ENCODE results near the gene MRGPRE. TPM values are rescaled to one million over a fixed set of nuclear protein-coding genes. Genes with fewer than 3 reads are reported as not detected.
A peak's percentile ranks its signal among the peaks of the same experiment; 100 is the strongest.

The MRGPRE gene
- total RNA-seq, 1 donor from 2014 or later = not detected

GRCh38 chr11:3230636-3231549 is 1.3 kb downstream of the MRGPRE start:
- DNase-seq (no peak), ATAC-seq (no peak)
- TF ChIP-seq CTCF (IDR thresholded peaks at IDR 0.05) = no peak
- H3K4me3 ChIP-seq = no peak overlapping the region
- no peaks in the 10 kb centered on the region for H3K9me3 ChIP-seq
- intact Hi-C loops (cut with DNase I) = no loop called here
- no peak overlapping the region for H3K27ac ChIP-seq
- no peaks in the 10 kb centered on the region for H3K4me1 ChIP-seq
- peaks cover 23% of the 10 kb centered on the region for H3K27me3 ChIP-seq
- H3K36me3 ChIP-seq = no peaks in the 10 kb centered on the region

- ATAC-seq (no peak), DNase-seq (no peak)
- H3K4me3 ChIP-seq = no peak overlapping the region
- no peak overlapping the region for H3K27ac ChIP-seq
- H3K4me1 ChIP-seq = no peaks in the 10 kb centered on the region
- no peak for TF ChIP-seq CTCF (IDR thresholded peaks at IDR 0.05)
- H3K9me3 ChIP-seq = no peaks in the 10 kb centered on the region
- intact Hi-C loops (cut with DNase I) = no loop called here
- H3K27me3 ChIP-seq = peaks cover 23% of the 10 kb centered on the region
- no peaks in the 10 kb centered on the region for H3K36me3 ChIP-seq
These were observed 2.3 kb downstream of the MRGPRE start for GRCh38 chr11:3229673-3230630.

GRCh38 chr11:3228445-3228829 is 3.8 kb downstream of the MRGPRE start:
- no peak for TF ChIP-seq CTCF (IDR thresholded peaks at IDR 0.05)
- DNase-seq (no peak), ATAC-seq (no peak)
- peaks cover 36% of the 10 kb centered on the region for H3K27me3 ChIP-seq
- no peaks in the 10 kb centered on the region for H3K9me3 ChIP-seq
- H3K36me3 ChIP-seq = no peaks in the 10 kb centered on the region
- no peaks in the 10 kb centered on the region for H3K4me1 ChIP-seq
- no peak overlapping the region for H3K4me3 ChIP-seq
- intact Hi-C loops (cut with DNase I) = no loop called here
- H3K27ac ChIP-seq = no peak overlapping the region

- no peak for ATAC-seq
- intact Hi-C loops (cut with DNase I) = no loop called here
- H3K36me3 ChIP-seq = no peaks in the 10 kb centered on the region
- H3K4me3 ChIP-seq = no peak overlapping the region
- peak; percentile 63 for DNase-seq
- no peak for TF ChIP-seq CTCF (IDR thresholded peaks at IDR 0.05)
- H3K27me3 ChIP-seq = peaks cover 42% of the 10 kb centered on the region
- no peaks in the 10 kb centered on the region for H3K9me3 ChIP-seq
- no peaks in the 10 kb centered on the region for H3K4me1 ChIP-seq
- H3K27ac ChIP-seq = no peak overlapping the region
These were observed 4.4 kb downstream of the MRGPRE start for GRCh38 chr11:3227568-3228444.
